GM18867 (cell line): Measurements from ENCODE around the gene LCN15.
"Not testable (repeated sequence)": the region's sequence is repeated elsewhere in the genome, so short reads cannot be mapped to it uniquely, and the experiment has no call there.

ENCODE experiments used
- ATAC-seq: cut with Tn5 transposase; IDR thresholded peaks from one replicate; pipeline ENCODE4 v1.9.1; 2021; ENCODE audit warnings: mild to moderate bottlenecking, moderate library complexity; ENCODE audit not compliant: unreplicated experiment

Gene LCN15

GRCh38 chr9:136764301-136764891 lies at the start of gene LCN15:
TSS of gene LCN15 (minus strand) at chr9:136764518. CDS start at chr9:136764488, 30 bp downstream.
- no peak for ATAC-seq

GRCh38 chr9:136808806-136809158 lies 44.5 kb upstream of the LCN15 start:
- ATAC-seq, result no peak

GRCh38 chr9:136808075-136808805 lies 43.9 kb upstream of the LCN15 start:
- peak; percentile 34 for ATAC-seq

GRCh38 chr9:136807281-136808074 lies 43.2 kb upstream of the LCN15 start, which contains the start of gene RABL6:
TSS of gene RABL6 (plus strand) at chr9:136807948. CDS start at chr9:136808197, 249 bp downstream.
- peak; percentile 77 for ATAC-seq

- no peak for ATAC-seq
Observed at GRCh38 chr9:136806631-136807201, 42.4 kb upstream of the LCN15 start.

GRCh38 chr9:136806067-136806466 lies 41.7 kb upstream of the LCN15 start:
- no peak for ATAC-seq

- ATAC-seq, result no peak
Observed at GRCh38 chr9:136805207-136805740, 41.0 kb upstream of the LCN15 start.

GRCh38 chr9:136804509-136805206 lies 40.3 kb upstream of the LCN15 start:
- no peak for ATAC-seq

- ATAC-seq, result no peak
Observed at GRCh38 chr9:136803551-136804508, 39.5 kb upstream of the LCN15 start.

GRCh38 chr9:136803009-136803550 lies 38.8 kb upstream of the LCN15 start:
- ATAC-seq, result not testable (repeated sequence)

GRCh38 chr9:136802321-136802720 lies 38.0 kb upstream of the LCN15 start:
- no peak for ATAC-seq

GRCh38 chr9:136799854-136800657 lies 35.7 kb upstream of the LCN15 start:
- peak; percentile 49 for ATAC-seq

- no peak for ATAC-seq
Observed at GRCh38 chr9:136799079-136799853, 34.9 kb upstream of the LCN15 start.

GRCh38 chr9:136798708-136799078 lies 34.4 kb upstream of the LCN15 start:
- no peak for ATAC-seq

GRCh38 chr9:136796775-136797347 lies 32.5 kb upstream of the LCN15 start:
- not testable (repeated sequence) for ATAC-seq

- no peak for ATAC-seq
Observed at GRCh38 chr9:136796238-136796774, 32.0 kb upstream of the LCN15 start, which contains the start of gene CCDC183. TSS of gene CCDC183 (plus strand) at chr9:136796338. CDS start at chr9:136796398, 60 bp downstream.

- no peak for ATAC-seq
Observed at GRCh38 chr9:136795000-136795348, 30.7 kb upstream of the LCN15 start.
